ENCODE measurements around the gene CNEP1R1. TPM values are rescaled to one million over a fixed set of nuclear protein-coding genes. Genes with fewer than 3 reads are reported as not detected.

CNEP1R1 gene
- total RNA-seq, 1 donor from 2014 or later = 18.9 TPM

DNA sequence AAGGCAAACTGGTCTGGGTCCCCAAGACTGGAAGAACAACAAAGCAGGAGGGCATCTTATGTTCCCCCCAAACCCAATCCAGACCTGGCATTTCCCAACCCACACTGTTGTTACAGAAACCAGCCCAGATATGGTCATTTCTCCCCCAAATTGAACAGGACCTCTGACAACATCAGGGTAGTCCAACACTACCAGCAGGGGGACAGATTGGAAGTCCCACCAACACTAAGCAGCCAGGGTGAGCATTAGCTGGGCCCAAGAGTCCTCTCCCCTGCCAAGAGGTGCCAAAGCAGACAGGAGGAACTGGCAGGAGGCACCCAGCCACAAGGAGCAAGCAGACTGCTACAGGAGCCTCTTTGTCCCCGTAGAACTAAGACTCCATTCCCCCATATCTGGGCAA lies 29.3 kb upstream of the CNEP1R1 start:
- TF ChIP-seq, protein P1, sequence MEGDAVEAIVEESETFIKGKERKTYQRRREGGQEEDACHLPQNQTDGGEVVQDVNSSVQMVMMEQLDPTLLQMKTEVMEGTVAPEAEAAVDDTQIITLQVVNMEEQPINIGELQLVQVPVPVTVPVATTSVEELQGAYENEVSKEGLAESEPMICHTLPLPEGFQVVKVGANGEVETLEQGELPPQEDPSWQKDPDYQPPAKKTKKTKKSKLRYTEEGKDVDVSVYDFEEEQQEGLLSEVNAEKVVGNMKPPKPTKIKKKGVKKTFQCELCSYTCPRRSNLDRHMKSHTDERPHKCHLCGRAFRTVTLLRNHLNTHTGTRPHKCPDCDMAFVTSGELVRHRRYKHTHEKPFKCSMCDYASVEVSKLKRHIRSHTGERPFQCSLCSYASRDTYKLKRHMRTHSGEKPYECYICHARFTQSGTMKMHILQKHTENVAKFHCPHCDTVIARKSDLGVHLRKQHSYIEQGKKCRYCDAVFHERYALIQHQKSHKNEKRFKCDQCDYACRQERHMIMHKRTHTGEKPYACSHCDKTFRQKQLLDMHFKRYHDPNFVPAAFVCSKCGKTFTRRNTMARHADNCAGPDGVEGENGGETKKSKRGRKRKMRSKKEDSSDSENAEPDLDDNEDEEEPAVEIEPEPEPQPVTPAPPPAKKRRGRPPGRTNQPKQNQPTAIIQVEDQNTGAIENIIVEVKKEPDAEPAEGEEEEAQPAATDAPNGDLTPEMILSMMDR (IDR thresholded peaks at IDR 0.05; ENCODE audit: borderline replicate concordance) = no peak
- Histone ChIP-seq H3K9me3 (replicated peaks) (no peaks in the 10 kb centered on the region), H3K27ac (replicated peaks) (no peak overlapping the region), H3K4me1 (no peaks in the 10 kb centered on the region), H3K4me3 (no peak overlapping the region), H3K27me3 (ENCODE audit: low read depth) (peaks cover 14% of the 10 kb centered on the region), H3K36me3 (no peaks in the 10 kb centered on the region)
- intact Hi-C loops (cut with micrococcal nuclease) = no loop called here
- no peak for DNase-seq

DNA sequence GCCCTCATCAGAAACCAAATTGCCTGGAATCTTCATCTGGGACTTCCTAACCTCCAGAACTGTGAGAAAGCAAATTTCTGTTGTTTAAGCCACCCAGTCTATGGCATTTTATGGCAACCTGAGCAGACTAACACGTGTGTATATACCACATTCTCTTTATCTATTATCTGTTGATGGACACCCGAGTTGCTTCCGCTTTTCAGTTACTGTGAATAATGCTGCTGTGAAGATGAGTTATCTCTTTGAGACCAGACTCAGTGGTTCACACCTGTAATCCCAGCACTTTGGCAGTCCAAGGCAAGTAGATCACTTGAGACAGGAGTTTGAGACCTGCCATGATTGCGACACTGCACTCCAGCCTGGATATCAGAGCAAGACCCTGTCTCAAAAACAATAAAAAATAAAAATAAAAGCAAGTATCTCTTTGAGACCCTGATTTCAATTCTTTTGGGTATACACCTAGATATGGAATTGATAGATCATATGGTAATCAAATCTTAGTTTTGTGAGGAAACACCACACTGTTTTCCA lies 27.2 kb upstream of the CNEP1R1 start:
- peaks cover 3% of the 10 kb centered on the region for H3K27me3 ChIP-seq (ENCODE audit: low read depth)
- DNase-seq = no peak
- H3K9me3 ChIP-seq (replicated peaks) = peaks cover 9% of the 10 kb centered on the region
- no peaks in the 10 kb centered on the region for H3K4me1 ChIP-seq
- H3K4me3 ChIP-seq = no peak overlapping the region
- TF ChIP-seq, protein P1 (IDR thresholded peaks at IDR 0.05; ENCODE audit: borderline replicate concordance) = no peak
- intact Hi-C loops (cut with micrococcal nuclease) = no loop called here
- no peak overlapping the region for H3K27ac ChIP-seq (replicated peaks)
- H3K36me3 ChIP-seq = no peaks in the 10 kb centered on the region

DNA sequence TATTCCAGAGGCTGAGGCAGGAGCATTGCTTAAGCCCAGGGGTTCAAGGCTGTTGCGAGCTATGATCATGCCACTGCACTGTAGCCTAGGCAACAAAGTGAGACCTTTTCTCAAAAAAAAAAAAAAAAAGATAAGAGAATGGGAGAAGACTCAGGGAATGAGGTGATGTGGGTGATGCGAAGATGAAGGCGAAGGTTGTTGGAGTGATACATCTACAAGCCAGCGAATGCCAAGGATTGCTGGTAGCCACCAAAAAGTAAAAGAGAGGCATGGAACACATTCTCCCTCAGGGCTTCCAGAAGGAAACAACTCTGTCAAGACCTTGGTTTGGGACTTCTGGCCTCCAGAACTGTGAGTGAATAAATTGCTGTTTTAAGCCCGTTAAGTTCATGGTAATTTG lies 26.0 kb upstream of the CNEP1R1 start:
- intact Hi-C loops (cut with micrococcal nuclease) = no loop called here
- Histone ChIP-seq H3K27ac (replicated peaks) (no peak overlapping the region), H3K36me3 (no peaks in the 10 kb centered on the region), H3K9me3 (replicated peaks) (peaks cover 9% of the 10 kb centered on the region), H3K4me1 (no peaks in the 10 kb centered on the region), H3K27me3 (ENCODE audit: low read depth) (no peaks in the 10 kb centered on the region), H3K4me3 (no peak overlapping the region)
- no peak for DNase-seq
- TF ChIP-seq, protein P1 (IDR thresholded peaks at IDR 0.05; ENCODE audit: borderline replicate concordance) = no peak

DNA sequence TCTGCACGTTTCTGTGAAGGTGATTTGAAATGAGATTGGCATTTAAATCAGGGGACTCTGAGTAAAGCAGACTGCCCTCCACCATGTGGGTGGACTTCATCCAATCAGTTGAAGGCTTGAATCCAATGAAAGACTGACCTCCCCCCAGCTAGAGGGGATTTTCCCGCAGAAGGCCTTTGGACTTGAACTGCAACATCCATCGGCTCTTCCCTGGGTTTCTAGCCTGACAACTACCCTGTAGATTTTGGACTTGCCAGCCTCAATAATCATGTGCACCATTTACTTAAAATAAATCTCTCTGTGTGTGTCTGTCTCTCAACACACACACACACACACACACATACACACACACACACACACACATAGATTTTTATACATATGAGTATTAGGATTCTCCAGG lies 23.9 kb upstream of the CNEP1R1 start:
- Histone ChIP-seq H3K27me3 (ENCODE audit: low read depth) (peaks cover 11% of the 10 kb centered on the region), H3K36me3 (no peaks in the 10 kb centered on the region), H3K27ac (replicated peaks) (no peak overlapping the region), H3K4me1 (no peaks in the 10 kb centered on the region), H3K9me3 (replicated peaks) (peaks cover 9% of the 10 kb centered on the region), H3K4me3 (no peak overlapping the region)
- DNase-seq = no peak
- TF ChIP-seq, protein P1 (IDR thresholded peaks at IDR 0.05; ENCODE audit: borderline replicate concordance) = no peak
- intact Hi-C loops (cut with micrococcal nuclease) = no loop called here

DNA sequence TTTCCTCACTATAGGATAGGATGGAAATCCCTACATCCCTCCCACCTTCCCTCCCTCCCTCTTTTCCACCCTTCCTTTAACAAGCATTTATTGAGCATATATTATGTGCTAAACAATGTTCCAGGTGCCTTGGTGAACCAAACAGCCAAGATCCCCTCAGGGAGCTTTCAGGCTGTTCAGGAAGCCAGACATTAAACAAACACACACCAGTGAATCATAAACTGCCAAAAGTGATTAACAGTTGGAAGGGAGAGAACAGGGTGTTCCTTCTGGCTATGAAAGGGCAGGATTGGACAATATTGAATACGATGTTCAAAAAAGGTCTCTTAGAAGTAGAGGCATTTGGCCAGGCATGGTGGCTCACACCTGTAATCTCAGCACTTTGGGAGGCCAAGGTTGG lies 22.8 kb upstream of the CNEP1R1 start:
- H3K4me3 ChIP-seq = no peak overlapping the region
- TF ChIP-seq, protein P1 (IDR thresholded peaks at IDR 0.05; ENCODE audit: borderline replicate concordance) = no peak
- H3K36me3 ChIP-seq = no peaks in the 10 kb centered on the region
- intact Hi-C loops (cut with micrococcal nuclease) = no loop called here
- H3K27ac ChIP-seq (replicated peaks) = no peak overlapping the region
- DNase-seq = no peak
- H3K9me3 ChIP-seq (replicated peaks) = peaks cover 9% of the 10 kb centered on the region
- H3K27me3 ChIP-seq (ENCODE audit: low read depth) = peaks cover 11% of the 10 kb centered on the region
- H3K4me1 ChIP-seq = no peaks in the 10 kb centered on the region
